ENCODE measurements around the gene RAPGEF3.

RAPGEF3 gene

DNA sequence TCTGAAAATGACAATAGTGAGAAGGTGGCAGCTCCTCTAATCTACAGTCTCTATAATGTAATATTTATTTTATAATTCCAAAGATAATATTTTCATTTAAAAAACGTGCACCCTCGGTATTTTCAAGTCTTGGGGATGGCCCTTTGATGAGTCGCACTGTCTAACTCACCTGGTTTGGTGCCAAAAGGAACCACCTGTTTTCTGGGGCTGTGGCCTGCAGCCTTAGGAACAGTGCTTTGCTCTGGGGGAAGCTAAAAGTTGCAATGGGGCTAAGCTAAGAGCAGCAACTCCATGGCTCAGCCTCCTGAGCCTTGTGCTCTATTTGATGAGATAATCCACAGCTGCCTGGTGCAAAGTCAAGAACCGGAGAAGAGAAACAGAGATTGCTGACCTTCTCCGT, 27.0 kb downstream of the RAPGEF3 start:
- TF ChIP-seq, protein P1, sequence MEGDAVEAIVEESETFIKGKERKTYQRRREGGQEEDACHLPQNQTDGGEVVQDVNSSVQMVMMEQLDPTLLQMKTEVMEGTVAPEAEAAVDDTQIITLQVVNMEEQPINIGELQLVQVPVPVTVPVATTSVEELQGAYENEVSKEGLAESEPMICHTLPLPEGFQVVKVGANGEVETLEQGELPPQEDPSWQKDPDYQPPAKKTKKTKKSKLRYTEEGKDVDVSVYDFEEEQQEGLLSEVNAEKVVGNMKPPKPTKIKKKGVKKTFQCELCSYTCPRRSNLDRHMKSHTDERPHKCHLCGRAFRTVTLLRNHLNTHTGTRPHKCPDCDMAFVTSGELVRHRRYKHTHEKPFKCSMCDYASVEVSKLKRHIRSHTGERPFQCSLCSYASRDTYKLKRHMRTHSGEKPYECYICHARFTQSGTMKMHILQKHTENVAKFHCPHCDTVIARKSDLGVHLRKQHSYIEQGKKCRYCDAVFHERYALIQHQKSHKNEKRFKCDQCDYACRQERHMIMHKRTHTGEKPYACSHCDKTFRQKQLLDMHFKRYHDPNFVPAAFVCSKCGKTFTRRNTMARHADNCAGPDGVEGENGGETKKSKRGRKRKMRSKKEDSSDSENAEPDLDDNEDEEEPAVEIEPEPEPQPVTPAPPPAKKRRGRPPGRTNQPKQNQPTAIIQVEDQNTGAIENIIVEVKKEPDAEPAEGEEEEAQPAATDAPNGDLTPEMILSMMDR (IDR thresholded peaks at IDR 0.05; ENCODE audit: low read depth, low read length, missing control alignments): no peak
- in situ Hi-C loops (cut with HindIII; ENCODE audit: low sequenced_read_pairs): no loop called here
- DNase-seq (ENCODE audit: low read depth): no peak
- H3K4me3 ChIP-seq (ENCODE audit: low read depth, low read length): no peak overlapping the region

DNA sequence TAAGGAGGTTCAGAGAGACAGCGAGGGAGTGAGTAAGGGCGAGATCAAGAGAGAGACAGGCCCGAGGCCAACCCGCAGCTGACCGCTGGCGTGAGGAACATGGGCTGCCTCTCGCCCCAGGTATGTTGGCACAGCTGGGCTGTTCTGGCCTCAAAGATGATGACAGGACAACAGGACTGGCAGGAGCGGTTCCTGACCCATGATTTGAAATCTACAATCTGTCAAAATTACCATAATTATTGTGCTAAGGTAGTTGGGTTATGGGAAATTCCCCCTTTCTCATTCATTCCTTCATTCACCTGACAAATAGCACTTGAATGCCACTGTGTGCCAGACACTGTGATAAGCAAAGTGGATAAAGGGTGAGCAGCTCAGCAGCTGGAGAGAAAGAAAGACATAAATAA, 28.3 kb downstream of the RAPGEF3 start:
- TF ChIP-seq, protein P1 (IDR thresholded peaks at IDR 0.05; ENCODE audit: low read depth, low read length, missing control alignments): no peak
- no peak overlapping the region for H3K4me3 ChIP-seq (ENCODE audit: low read depth, low read length)
- no peak for DNase-seq (ENCODE audit: low read depth)
- in situ Hi-C loops (cut with HindIII; ENCODE audit: low sequenced_read_pairs): no loop called here

DNA sequence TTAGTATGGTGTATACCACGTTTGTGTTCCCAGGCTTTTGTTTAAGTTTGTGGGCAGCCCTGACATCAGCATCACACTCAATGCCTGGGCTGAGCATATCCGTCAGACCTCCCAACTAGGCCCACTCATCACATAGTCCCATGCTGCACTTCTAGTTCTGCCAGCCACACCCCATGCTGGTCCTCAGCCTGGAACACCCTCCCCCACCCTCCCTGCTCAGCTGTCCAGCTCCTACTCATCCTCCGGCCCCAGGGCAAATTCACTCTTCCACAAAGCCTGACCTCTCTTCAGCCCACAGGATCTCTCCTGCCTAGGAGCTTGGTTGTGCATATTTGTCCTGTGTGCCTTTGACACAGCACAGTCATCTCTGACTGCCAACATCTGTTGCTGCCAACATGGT, 29.4 kb downstream of the RAPGEF3 start:
- H3K4me3 ChIP-seq (ENCODE audit: low read depth, low read length): no peak overlapping the region
- in situ Hi-C loops (cut with HindIII; ENCODE audit: low sequenced_read_pairs): no loop called here
- DNase-seq (ENCODE audit: low read depth): no peak
- TF ChIP-seq, protein P1 (IDR thresholded peaks at IDR 0.05; ENCODE audit: low read depth, low read length, missing control alignments): no peak

DNA sequence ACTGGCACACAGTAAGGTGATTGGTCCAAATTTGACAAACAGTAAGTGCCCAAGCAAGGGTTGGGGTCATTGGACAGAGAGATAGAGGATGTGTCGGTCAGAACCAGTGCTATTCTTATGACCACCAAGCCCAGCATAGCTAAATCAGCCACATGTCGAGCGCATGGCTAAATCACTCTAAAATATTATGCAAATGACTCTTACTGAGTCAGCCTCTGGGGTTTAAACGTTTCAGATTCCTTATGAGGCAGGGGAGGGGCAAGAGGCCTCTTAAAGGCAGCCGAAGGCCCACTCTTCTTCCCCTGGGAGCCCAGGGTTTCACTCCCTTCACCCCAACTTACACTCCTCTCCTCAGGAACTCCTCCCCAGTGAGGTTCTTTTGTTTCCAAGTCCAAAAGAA, 32.8 kb downstream of the RAPGEF3 start:
- no peak overlapping the region for H3K4me3 ChIP-seq (ENCODE audit: low read depth, low read length)
- in situ Hi-C loops (cut with HindIII; ENCODE audit: low sequenced_read_pairs): no loop called here
- peak; percentile 64 for DNase-seq (ENCODE audit: low read depth)

DNA sequence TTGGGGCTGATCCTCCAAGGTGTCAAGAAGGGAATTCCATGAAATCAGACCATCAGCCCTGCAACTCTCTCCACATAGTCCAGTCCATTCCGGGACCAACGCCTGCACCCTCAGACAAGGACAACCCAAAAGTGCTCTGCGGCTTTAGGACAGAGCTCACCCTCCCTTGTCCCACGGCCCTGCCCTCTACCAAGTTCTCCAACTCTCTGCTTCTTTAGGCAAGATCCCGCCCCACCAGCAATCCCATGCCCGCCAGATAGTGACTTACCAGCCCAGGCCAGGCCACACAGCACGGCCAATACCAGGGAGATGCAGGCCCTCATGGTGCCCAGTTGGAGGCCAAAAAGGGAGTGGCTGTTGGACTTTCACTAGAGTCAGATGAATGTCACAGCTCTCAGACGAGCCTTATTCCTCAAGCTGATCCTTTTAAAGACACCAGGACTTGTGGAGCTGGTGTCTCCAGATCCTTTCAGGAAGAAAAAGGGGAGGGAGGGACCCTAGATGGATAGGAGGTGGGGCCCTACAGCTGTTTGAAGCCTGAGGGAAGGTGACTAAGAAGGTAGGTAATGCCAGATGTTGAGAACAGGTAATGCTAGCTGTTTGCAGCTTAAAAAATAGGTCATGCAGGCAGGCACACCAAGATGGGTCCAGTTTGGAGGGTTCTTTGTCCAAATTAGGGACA, 33.4 kb downstream of the RAPGEF3 start, which contains the start of gene ENDOU:
TSS of gene ENDOU (minus strand) at position 400 of the 682 bp plus-strand sequence. CDS start at position 323, 77 bp downstream.
- no peak for DNase-seq (ENCODE audit: low read depth)
- H3K4me3 ChIP-seq (ENCODE audit: low read depth, low read length): no peak within 1 kb of the TSS
- TF ChIP-seq, protein P1 (IDR thresholded peaks at IDR 0.05; ENCODE audit: low read depth, low read length, missing control alignments): no peak
- in situ Hi-C loops (cut with HindIII; ENCODE audit: low sequenced_read_pairs): no loop called here

More for the DNA sequence above, 32.8 kb downstream of the RAPGEF3 start:
- TF ChIP-seq, protein P1 (IDR thresholded peaks at IDR 0.05; ENCODE audit: low read depth, low read length, missing control alignments): no peak

DNA sequence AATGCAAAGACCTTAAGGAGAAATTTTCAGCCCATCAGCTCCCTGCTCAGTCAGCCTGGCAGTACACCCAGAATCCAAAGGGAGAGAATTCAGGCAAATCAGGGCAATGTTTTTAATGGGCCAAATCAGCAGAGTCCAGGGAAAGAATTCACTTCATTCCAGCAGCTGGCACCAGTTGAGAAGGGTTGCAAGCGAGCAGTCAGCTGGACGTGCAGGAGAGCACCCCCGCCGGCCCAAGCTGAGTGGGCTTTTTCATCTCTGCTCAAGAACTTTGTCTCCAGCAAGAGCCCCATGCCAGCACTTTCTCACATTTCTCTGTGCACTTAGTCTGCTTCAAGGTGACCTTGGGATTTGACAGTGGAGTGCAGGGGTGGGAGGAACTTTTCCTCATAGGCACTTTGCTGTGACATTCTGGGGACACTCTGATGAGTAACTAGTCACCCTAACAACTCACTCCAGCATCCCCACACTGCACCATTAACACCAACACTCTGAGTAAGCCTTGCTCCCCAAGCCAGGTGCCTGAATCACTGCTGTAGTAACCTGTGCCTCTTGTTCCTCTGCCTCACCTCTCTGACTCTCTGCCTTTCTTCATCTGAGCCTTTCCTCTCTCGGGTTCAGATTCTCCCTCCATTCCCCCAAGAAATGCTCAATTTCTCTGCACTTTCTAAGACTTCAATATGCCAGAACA, 35.6 kb downstream of the RAPGEF3 start:
- TF ChIP-seq, protein P1 (IDR thresholded peaks at IDR 0.05; ENCODE audit: low read depth, low read length, missing control alignments): no peak
- H3K4me3 ChIP-seq (ENCODE audit: low read depth, low read length): no peak overlapping the region
- in situ Hi-C loops (cut with HindIII; ENCODE audit: low sequenced_read_pairs): no loop called here
- DNase-seq (ENCODE audit: low read depth): no peak

Measured in astrocyte of the cerebellum (primary cell).